Measurements from ENCODE around the gene ZNF586.
"Not testable (repeated sequence)": the region's sequence is repeated elsewhere in the genome, so short reads cannot be mapped to it uniquely, and the experiment has no call there.

Gene ZNF586

DNA sequence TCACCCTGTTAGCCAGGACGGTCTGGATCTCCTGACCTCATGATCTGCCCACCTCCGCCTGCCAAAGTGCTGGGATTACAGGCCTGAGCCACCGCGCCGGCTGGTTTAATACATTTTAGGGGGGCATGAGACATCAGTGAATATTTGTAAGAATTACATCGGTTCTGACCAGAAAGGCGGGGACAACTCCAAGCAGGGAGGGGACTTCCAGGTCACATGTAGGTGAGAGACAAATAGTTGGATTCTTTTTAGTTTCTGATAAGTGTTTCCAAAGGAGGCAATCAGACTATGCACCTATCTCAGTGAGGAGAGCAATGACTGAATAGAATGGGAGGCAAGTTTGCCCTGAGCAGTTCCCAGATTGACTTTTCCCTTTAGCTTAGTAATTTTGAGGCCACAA lies 48.9 kb downstream of the ZNF586 start:
- H3K9me3 Mint-ChIP-seq: no peaks in the 10 kb centered on the region
- peaks cover 24% of the 10 kb centered on the region for H3K36me3 Mint-ChIP-seq (ENCODE audit: low read depth)
- peaks cover 3% of the 10 kb centered on the region for H3K27me3 Mint-ChIP-seq (ENCODE audit: low read depth, poor library complexity)
- TF ChIP-seq, protein P1, sequence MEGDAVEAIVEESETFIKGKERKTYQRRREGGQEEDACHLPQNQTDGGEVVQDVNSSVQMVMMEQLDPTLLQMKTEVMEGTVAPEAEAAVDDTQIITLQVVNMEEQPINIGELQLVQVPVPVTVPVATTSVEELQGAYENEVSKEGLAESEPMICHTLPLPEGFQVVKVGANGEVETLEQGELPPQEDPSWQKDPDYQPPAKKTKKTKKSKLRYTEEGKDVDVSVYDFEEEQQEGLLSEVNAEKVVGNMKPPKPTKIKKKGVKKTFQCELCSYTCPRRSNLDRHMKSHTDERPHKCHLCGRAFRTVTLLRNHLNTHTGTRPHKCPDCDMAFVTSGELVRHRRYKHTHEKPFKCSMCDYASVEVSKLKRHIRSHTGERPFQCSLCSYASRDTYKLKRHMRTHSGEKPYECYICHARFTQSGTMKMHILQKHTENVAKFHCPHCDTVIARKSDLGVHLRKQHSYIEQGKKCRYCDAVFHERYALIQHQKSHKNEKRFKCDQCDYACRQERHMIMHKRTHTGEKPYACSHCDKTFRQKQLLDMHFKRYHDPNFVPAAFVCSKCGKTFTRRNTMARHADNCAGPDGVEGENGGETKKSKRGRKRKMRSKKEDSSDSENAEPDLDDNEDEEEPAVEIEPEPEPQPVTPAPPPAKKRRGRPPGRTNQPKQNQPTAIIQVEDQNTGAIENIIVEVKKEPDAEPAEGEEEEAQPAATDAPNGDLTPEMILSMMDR (IDR thresholded peaks at IDR 0.05): no peak
- H3K4me3 Mint-ChIP-seq: peak overlapping the region; percentile 94
- H3K27ac Mint-ChIP-seq: peak overlapping the region; percentile 72
- peaks cover 82% of the 10 kb centered on the region for H3K4me1 Mint-ChIP-seq
- no peak for DNase-seq

DNA sequence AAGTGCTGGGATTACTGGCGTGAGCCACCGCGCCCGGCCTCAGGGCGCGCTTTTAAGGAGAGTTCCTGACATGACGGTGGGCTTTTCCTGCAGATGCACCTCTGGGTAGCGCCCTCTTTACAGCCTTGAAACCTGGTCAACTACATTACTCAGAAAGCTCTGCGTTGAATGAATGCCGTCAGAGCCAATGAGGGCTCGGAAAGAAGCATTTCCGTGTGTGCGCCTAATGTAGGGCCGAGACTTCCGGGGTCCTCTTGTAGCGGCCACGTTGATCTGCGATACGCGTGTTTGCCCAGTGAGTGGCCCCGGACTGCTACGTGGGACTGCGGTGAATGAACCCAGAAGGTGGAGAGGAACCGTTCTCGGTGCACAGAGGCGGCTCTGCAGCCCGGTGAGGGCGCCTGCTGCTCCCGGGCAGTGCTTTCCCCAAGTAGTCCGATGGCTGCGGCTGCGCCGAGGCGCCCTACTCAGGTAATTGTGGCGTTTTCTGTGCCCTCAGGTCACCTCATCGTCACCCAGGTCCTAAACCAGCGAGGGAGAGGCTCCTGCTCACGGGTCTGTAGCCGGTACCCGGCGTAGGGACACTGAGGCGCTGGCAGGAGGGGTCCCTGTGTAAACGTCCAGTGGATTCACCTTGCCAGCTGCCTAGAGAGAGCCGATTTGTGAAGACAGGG lies 50.1 kb downstream of the ZNF586 start:
- H3K27ac Mint-ChIP-seq: peak overlapping the region; percentile 55
- H3K9me3 Mint-ChIP-seq: no peaks in the 10 kb centered on the region
- peaks cover 29% of the 10 kb centered on the region for H3K36me3 Mint-ChIP-seq (ENCODE audit: low read depth)
- peaks cover 82% of the 10 kb centered on the region for H3K4me1 Mint-ChIP-seq
- H3K27me3 Mint-ChIP-seq (ENCODE audit: low read depth, poor library complexity): peaks cover 3% of the 10 kb centered on the region
- H3K4me3 Mint-ChIP-seq: peak overlapping the region; percentile 94
- DNase-seq: peak; percentile 68
- TF ChIP-seq, protein P1 (IDR thresholded peaks at IDR 0.05): no peak

DNA sequence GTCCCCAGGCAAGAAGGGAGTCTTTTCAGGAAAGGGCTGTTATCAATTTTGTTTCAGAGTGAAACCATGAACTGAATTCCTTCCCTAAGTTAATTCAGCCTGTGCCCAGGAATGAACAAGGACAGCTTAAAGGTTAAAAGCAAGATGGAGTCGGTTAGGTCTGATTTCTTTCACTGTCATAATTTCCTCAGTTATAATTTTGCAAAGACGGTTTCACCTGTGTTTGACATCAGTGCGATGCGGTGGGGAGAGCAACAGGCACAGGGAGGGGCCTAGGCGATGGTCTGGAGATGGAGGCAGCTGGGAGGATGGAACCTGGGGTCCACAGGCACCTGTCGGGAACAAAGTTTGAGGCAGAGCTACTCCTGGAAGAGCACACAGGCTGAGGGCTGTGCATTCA lies 51.1 kb downstream of the ZNF586 start:
- no peak for DNase-seq
- Mint-ChIP-seq H3K4me1 (peaks cover 73% of the 10 kb centered on the region), H3K27ac (no peak overlapping the region), H3K36me3 (ENCODE audit: low read depth) (peaks cover 31% of the 10 kb centered on the region), H3K9me3 (no peaks in the 10 kb centered on the region), H3K27me3 (ENCODE audit: low read depth, poor library complexity) (no peaks in the 10 kb centered on the region), H3K4me3 (peak overlapping the region; percentile 94)
- TF ChIP-seq, protein P1 (IDR thresholded peaks at IDR 0.05): no peak

DNA sequence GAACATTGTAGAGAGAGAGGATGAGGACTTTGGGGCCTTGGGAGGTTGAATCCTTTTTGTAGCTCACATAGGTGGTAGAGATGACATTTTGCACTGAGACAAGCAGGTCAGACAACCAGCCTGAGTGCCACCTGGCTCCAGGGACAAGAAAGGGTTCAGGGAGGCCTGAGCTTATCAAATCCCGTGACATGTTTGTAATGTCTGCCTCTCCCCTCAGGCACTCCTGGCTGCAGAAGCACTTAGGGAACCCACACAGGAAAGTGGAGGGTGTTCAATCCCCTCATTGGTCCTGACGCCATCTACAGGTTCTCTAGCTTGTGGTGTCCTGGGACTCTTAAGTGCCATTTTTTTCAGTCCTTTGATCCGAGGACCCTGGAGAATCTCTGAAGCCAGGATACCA lies 51.6 kb downstream of the ZNF586 start:
- Mint-ChIP-seq H3K4me1 (peaks cover 73% of the 10 kb centered on the region), H3K36me3 (ENCODE audit: low read depth) (peaks cover 35% of the 10 kb centered on the region), H3K4me3 (peak overlapping the region; percentile 94)
- H3K27me3 Mint-ChIP-seq (ENCODE audit: low read depth, poor library complexity); H3K27ac Mint-ChIP-seq; DNase-seq; H3K9me3 Mint-ChIP-seq: not testable (repeated sequence)

DNA sequence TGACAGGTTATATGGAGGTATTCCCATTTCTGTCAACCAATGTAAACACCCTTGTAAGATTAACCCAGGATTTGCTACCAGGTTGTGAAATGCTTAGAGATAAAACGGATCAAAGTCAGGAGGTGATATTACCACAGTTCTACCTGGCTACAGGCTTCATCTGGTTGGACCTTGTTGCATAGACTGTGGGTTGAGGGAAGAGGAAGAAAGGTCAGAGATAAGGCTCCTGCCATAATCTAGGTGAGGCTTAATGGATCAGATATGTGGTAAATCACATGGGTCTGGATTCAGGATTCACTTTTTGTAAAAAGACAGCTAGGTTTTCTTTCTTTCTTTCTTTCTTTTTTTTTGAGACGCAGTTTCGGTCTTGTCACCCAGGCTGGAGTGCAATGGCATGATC lies 52.0 kb downstream of the ZNF586 start:
- not testable (repeated sequence) for H3K27ac Mint-ChIP-seq; H3K4me3 Mint-ChIP-seq; DNase-seq; H3K9me3 Mint-ChIP-seq; H3K27me3 Mint-ChIP-seq (ENCODE audit: low read depth, poor library complexity)
- peaks cover 40% of the 10 kb centered on the region for H3K36me3 Mint-ChIP-seq (ENCODE audit: low read depth)
- peaks cover 70% of the 10 kb centered on the region for H3K4me1 Mint-ChIP-seq

DNA sequence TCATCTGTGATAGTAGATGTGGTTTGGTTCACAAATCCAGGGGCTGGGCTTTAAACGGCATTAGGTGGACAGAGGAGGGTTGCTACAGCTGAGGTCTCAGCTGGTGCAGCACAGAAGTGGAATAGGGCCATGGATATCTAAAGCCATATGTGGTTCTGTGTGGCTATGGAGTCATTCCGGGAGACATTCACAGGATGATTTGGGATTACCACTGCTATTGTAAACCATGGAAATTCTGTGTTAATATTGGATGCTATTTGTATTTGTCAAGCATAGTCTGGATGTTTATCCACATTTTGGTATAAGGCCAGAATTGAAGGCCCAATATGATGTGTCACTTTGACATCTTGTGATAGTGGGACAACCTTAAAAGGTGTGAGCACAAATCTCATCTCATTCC lies 53.7 kb downstream of the ZNF586 start:
- H3K4me3 Mint-ChIP-seq; H3K27me3 Mint-ChIP-seq (ENCODE audit: low read depth, poor library complexity); DNase-seq; H3K9me3 Mint-ChIP-seq: not testable (repeated sequence)
- Mint-ChIP-seq H3K27ac (peak overlapping the region; percentile 19), H3K4me1 (peaks cover 57% of the 10 kb centered on the region), H3K36me3 (ENCODE audit: low read depth) (peaks cover 49% of the 10 kb centered on the region)

DNA sequence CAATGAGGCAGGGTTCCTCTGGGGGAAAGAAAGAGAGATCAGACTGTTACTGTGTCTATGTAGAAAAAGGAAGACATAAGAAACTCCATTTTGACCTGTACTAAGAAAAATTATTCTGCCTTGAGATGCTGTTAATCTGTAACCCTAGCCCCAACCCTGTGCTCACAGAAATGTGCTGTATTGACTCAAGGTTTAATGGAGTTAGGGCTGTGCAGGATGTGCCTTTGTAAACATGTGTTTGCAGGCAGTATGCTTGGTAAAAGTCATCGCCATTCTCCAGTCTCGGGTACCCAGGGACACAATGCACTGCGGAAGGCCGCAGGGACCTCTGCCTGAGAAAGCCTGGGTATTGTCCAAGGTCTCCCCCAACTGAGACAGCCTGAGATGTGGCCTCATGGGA lies 54.1 kb downstream of the ZNF586 start:
- peaks cover 53% of the 10 kb centered on the region for H3K4me1 Mint-ChIP-seq
- DNase-seq; H3K27ac Mint-ChIP-seq; H3K9me3 Mint-ChIP-seq; H3K27me3 Mint-ChIP-seq (ENCODE audit: low read depth, poor library complexity); H3K4me3 Mint-ChIP-seq: not testable (repeated sequence)
- peaks cover 50% of the 10 kb centered on the region for H3K36me3 Mint-ChIP-seq (ENCODE audit: low read depth)

DNA sequence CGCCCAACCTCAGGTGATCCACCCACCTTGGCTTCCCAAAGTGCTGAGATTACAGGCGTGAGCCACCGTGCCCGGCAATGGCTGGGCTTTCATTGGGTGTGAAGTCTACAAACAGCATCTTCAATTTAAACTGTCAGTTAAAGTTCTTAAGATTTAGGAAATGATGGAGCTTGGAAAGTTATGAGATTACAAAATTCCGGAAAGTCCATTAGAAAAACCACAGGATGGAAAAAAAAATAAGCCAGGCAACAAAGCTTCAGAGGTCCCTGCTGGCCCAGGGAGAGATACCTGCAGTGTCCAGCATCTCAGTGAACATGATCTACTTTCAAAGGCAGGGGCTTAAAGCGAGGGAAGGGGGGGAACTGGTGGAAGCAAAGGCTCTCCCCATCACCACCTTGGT lies 56.0 kb downstream of the ZNF586 start:
- no peak for DNase-seq
- Mint-ChIP-seq H3K27ac (no peak overlapping the region), H3K4me3 (no peak overlapping the region), H3K36me3 (ENCODE audit: low read depth) (peaks cover 62% of the 10 kb centered on the region), H3K4me1 (peaks cover 50% of the 10 kb centered on the region), H3K9me3 (peaks cover 6% of the 10 kb centered on the region), H3K27me3 (ENCODE audit: low read depth, poor library complexity) (peaks cover 3% of the 10 kb centered on the region)
- TF ChIP-seq, protein P1 (IDR thresholded peaks at IDR 0.05): no peak
